K562 (cell line): ENCODE measurements around the gene MED29. TPM values are rescaled to one million over a fixed set of nuclear protein-coding genes. Genes with fewer than 3 reads are reported as not detected.

ENCODE experiments used
- CUX1 ChIP-seq: fragments of 200-800 bp; sonication (Bioruptor generic); IDR thresholded peaks from 2 replicates; pipeline ENCODE4 v1.6.1; 2016; ENCODE audit warnings: missing genetic modification characterization, missing compliant biosample characterization
- ELF2 ChIP-seq: fragments of 250-450 bp; sonication (Bioruptor Pico); IDR thresholded peaks from 2 replicates; pipeline ENCODE4 v1.5.0; 2021; ENCODE audit warnings: mild to moderate bottlenecking
- ERF ChIP-seq: fragments of 450-650 bp; formaldehyde crosslinking; IDR thresholded peaks from 2 replicates; pipeline ENCODE4 v1.4.0; 2020; ENCODE audit warnings: mild to moderate bottlenecking, mixed read lengths
- ETV1 ChIP-seq: fragments of 450-650 bp; conservative IDR thresholded peaks from 2 replicates; pipeline ENCODE4 v1.6.1; 2016; ENCODE audit warnings: missing genetic modification characterization, control low read depth, low read depth, missing compliant biosample characterization
- ETV5 ChIP-seq: sonication (generic); formaldehyde crosslinking; IDR thresholded peaks from 2 replicates; pipeline ENCODE4 v1.4.0; 2020; ENCODE audit warnings: low read depth, mild to moderate bottlenecking, missing genetic modification reagents
- HCFC1 ChIP-seq: IDR thresholded peaks from 2 replicates; pipeline ENCODE4 v1.6.1; 2012; ENCODE audit warnings: low read depth, low read length, improper control_type of control experiment
- ID3 ChIP-seq, 2 experiments: fragments of 250-450 bp in 1 of 2; fragments of 450-650 bp in 1 of 2; sonication (Bioruptor Pico) in 1 of 2; IDR thresholded peaks; 2 replicates each; pipeline versions ENCODE4 v1.6.1 to v1.8.0; 2016 to 2021; ENCODE audit warnings: mild to moderate bottlenecking in 2 of 2, moderate library complexity in 2 of 2, missing compliant biosample characterization in 1 of 2, missing genetic modification characterization in 1 of 2
- KAT7 ChIP-seq: sonication (generic); formaldehyde crosslinking; IDR thresholded peaks from 2 replicates; pipeline ENCODE4 v1.8.0; 2022; ENCODE audit warnings: missing genetic modification reagents, mild to moderate bottlenecking, borderline replicate concordance
- L3MBTL2 ChIP-seq: fragments of 450-650 bp; IDR thresholded peaks from 2 replicates; pipeline ENCODE4 v1.6.1; 2016; ENCODE audit warnings: mild to moderate bottlenecking, moderate library complexity
- MXD1 ChIP-seq: fragments of 250-450 bp; sonication (Bioruptor Pico); IDR thresholded peaks from 2 replicates; pipeline ENCODE4 v1.8.0; 2021; ENCODE audit warnings: borderline replicate concordance, mild to moderate bottlenecking, moderate library complexity; ENCODE audit not compliant: poor library complexity, severe bottlenecking
- POU5F1 ChIP-seq: fragments of 150-350 bp; IDR thresholded peaks from 2 replicates; pipeline ENCODE4 v1.6.1; 2014; ENCODE audit warnings: borderline replicate concordance, low read length, low read depth, mild to moderate bottlenecking; ENCODE audit not compliant: partially characterized antibody
- STAT5B ChIP-seq: fragments of 250-450 bp; sonication (Bioruptor Pico); IDR thresholded peaks from 2 replicates; pipeline ENCODE4 v1.8.0; 2021; ENCODE audit warnings: mild to moderate bottlenecking, inconsistent platforms
- USF2 ChIP-seq: sonication (generic); formaldehyde crosslinking; IDR thresholded peaks from 2 replicates; pipeline ENCODE4 v1.5.0; 2020; ENCODE audit warnings: missing genetic modification reagents
- ZFX ChIP-seq: sonication (generic); formaldehyde crosslinking; IDR thresholded peaks from 2 replicates; pipeline ENCODE4 v1.8.0; 2022; ENCODE audit warnings: mild to moderate bottlenecking, missing genetic modification reagents, moderate library complexity
- ZNF146 ChIP-seq: IDR thresholded peaks from one replicate; pipeline ENCODE4 v1.6.1; 2018; ENCODE audit warnings: missing compliant biosample characterization; ENCODE audit not compliant: unreplicated experiment
- ZNF224 ChIP-seq: sonication (generic); formaldehyde crosslinking; IDR thresholded peaks from 2 replicates; pipeline ENCODE4 v1.8.0; 2022; ENCODE audit warnings: mild to moderate bottlenecking, missing genetic modification reagents
- ZNF592 ChIP-seq: fragments of 450-650 bp; IDR thresholded peaks from 2 replicates; pipeline ENCODE4 v1.6.1; 2017; ENCODE audit warnings: antibody characterized with exemption, mild to moderate bottlenecking
- polyA plus RNA-seq, 8 experiments: library from polyadenylated mRNA; depleted of rRNA in 4 of 8; stranded (reverse) in 5 of 8; unstranded in 3 of 8; fragments of >200 nt; fragmentation: Nextera tagmentation in 2 of 8; fragmentation: Illumina TruSeq in 1 of 8; extraction: Ambion mirVana in 2 of 8; extraction: Trizol in 1 of 8; gene quantifications; 2 replicates each; pipeline versions ENCODE4 v1.2.1 to v1.2.3, GENCODE V29; 2011 to 2014; ENCODE audit warnings: inconsistent platforms in 1 of 8, missing spikeins in 1 of 8
- total RNA-seq, 7 experiments: library from RNA; depleted of rRNA in 6 of 7; stranded (reverse); fragments of >200 nt in 6 of 7; fragmentation: Illumina TruSeq in 2 of 7; extraction: Trizol in 2 of 7; gene quantifications; 2 replicates each; pipeline versions ENCODE4 v1.2.1 to v1.2.3, GENCODE V29; 2011 to 2021; ENCODE audit warnings: low replicate concordance in 1 of 7

Gene MED29
- total and polyA plus RNA-seq, 9 of the 15 experiments (the other 6 are each of a cell fraction or from before 2014, with no cell fraction given) = 1.8 to 22.6 (median 12.4) TPM

DNA sequence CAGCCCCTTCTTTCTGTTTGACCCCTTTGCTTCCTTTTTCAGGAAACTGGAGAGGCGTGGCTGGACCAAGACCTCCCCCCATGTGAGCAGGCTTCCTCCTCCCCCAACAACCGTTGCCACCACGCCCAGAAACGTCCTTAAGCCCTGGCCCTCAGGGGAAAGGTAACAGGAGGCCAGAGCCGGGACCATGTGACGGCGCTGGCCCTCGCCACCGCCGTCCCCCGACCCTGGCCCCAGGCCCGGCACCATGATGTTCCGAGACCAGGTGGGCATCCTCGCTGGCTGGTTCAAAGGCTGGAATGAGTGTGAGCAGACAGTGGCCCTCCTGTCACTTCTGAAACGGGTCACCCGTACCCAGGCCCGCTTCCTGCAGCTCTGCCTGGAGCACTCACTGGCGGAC, 34.5 kb upstream of the MED29 start (continued):
- peak; percentile 62; the same call in 1 of the 2 replicates for TF ChIP-seq ZNF592
- no peak for TF ChIP-seq ID3 (CRISPR knock-in tag; IDR thresholded peaks at IDR 0.05)
- no peak for TF ChIP-seq ID3 (tag; IDR thresholded peaks at IDR 0.05)
- TF ChIP-seq ETV5 (CRISPR knock-in tag) = no peak
- peak; percentile 59; the same call in 1 of the 2 replicates for TF ChIP-seq L3MBTL2
- TF ChIP-seq MXD1 = no peak
- TF ChIP-seq USF2 = peak; percentile 54; the same call in 1 of the 2 replicates
- no peak for TF ChIP-seq ZNF224 (CRISPR knock-in tag)
- no peak for TF ChIP-seq ZFX (CRISPR knock-in tag)
- TF ChIP-seq ERF (CRISPR knock-in tag) = no peak
- no peak for TF ChIP-seq HCFC1
- no peak for TF ChIP-seq POU5F1
- TF ChIP-seq ETV1 (tag) = no peak
- no peak for TF ChIP-seq KAT7 (CRISPR knock-in tag)
- no peak for TF ChIP-seq ZNF146 (CRISPR knock-in tag)
- TF ChIP-seq ELF2 (CRISPR knock-in tag) = no peak
- TF ChIP-seq STAT5B (CRISPR knock-in tag) = no peak
- TF ChIP-seq CUX1 = no peak
